Neural cell (in vitro differentiated cells): ENCODE measurements around the gene CTNNA2. TPM values are rescaled to one million over a fixed set of nuclear protein-coding genes. Genes with fewer than 3 reads are reported as not detected.

Experiments
- H2AFZ ChIP-seq: fragments of 200-600, 300-800 bp; sonication (generic), shearing (Covaris generic); 2 replicates; pipeline ENCODE4 v1.6.0; 2014; ENCODE audit warnings: low read depth, mild to moderate bottlenecking, antibody characterized with exemption, low read length, moderate library complexity
- H3F3A ChIP-seq: fragments of 200-600 bp; shearing (Covaris generic); 2 replicates; pipeline ENCODE4 v1.6.1; 2016; ENCODE audit warnings: mild to moderate bottlenecking, moderate library complexity, mixed read lengths, antibody characterized with exemption, low read length; ENCODE audit not compliant: insufficient read depth, poor library complexity, severe bottlenecking
- H3K27ac ChIP-seq: fragments of 200-600, 300-800 bp; sonication (generic), shearing (Covaris generic); 2 replicates; pipeline ENCODE4 v1.5.1; 2014; ENCODE audit warnings: mild to moderate bottlenecking, low read length, moderate library complexity
- H3K27me3 ChIP-seq: fragments of 300-800, 200-600 bp; sonication (generic), shearing (Covaris generic); 2 replicates; pipeline ENCODE4 v1.6.0; 2014; ENCODE audit warnings: mild to moderate bottlenecking, low read depth, low read length, moderate library complexity; ENCODE audit not compliant: insufficient read depth
- H3K36me3 ChIP-seq: fragments of 300-800, 200-600 bp; sonication (generic), shearing (Covaris generic); 2 replicates; pipeline ENCODE4 v1.5.1; 2014; ENCODE audit warnings: mild to moderate bottlenecking, antibody characterized with exemption, low read length, moderate library complexity; ENCODE audit not compliant: insufficient read depth
- H3K4me2 ChIP-seq: fragments of 300-800, 200-600 bp; sonication (generic), shearing (Covaris generic); 2 replicates; pipeline ENCODE4 v1.6.0; 2014; ENCODE audit warnings: mild to moderate bottlenecking, low read length
- H3K4me3 ChIP-seq: fragments of 300-800, 200-600 bp; sonication (generic), shearing (Covaris generic); 2 replicates; pipeline ENCODE4 v1.5.1; 2014; ENCODE audit warnings: mild to moderate bottlenecking, low read length, moderate library complexity
- H3K79me2 ChIP-seq: fragments of 200-600 bp; shearing (Covaris generic); replicated peaks from 2 replicates; pipeline ENCODE4 v1.6.0; 2014; ENCODE audit warnings: mild to moderate bottlenecking, low read length, moderate library complexity; ENCODE audit not compliant: insufficient read depth
- H3K9ac ChIP-seq: fragments of 300-800, 200-600 bp; sonication (generic), shearing (Covaris generic); 2 replicates; pipeline ENCODE4 v1.6.1; 2016; ENCODE audit warnings: mild to moderate bottlenecking, low read length, mixed read lengths
- H3K9me2 ChIP-seq: fragments of 200-600 bp; shearing (Covaris generic); 2 replicates; pipeline ENCODE4 v1.6.1; 2016; ENCODE audit warnings: mild to moderate bottlenecking, low read length, mixed read lengths; ENCODE audit not compliant: insufficient read depth
- H3K9me3 ChIP-seq: fragments of 200-600, 300-800 bp; sonication (generic), shearing (Covaris generic); 2 replicates; pipeline ENCODE4 v1.6.1; 2016; ENCODE audit warnings: mild to moderate bottlenecking, mixed run types, low read length, moderate library complexity, mixed read lengths
- H4K20me1 ChIP-seq: fragments of 200-600 bp; shearing (Covaris generic); 2 replicates; pipeline ENCODE4 v1.6.1; 2016; ENCODE audit warnings: mild to moderate bottlenecking, mixed run types; ENCODE audit not compliant: insufficient read depth
- CTCF ChIP-seq: fragments of 450-650 bp; IDR thresholded peaks from 2 replicates; pipeline ENCODE4 v1.5.1; 2014; ENCODE audit warnings: antibody characterized with exemption, mild to moderate bottlenecking, moderate library complexity; ENCODE audit not compliant: poor library complexity, severe bottlenecking
- EP300 ChIP-seq: fragments of 450-650 bp; conservative IDR thresholded peaks from 2 replicates; pipeline ENCODE4 v1.6.1; 2014; ENCODE audit warnings: antibody characterized with exemption, mild to moderate bottlenecking, moderate library complexity; ENCODE audit not compliant: poor library complexity, severe bottlenecking
- EZH2 ChIP-seq: fragments of 200-600, 300-800 bp; shearing (Covaris generic), sonication (generic); IDR thresholded peaks from 2 replicates; pipeline ENCODE4 v1.6.1; 2014; ENCODE audit warnings: antibody characterized with exemption, low read length, borderline replicate concordance, mild to moderate bottlenecking; ENCODE audit not compliant: insufficient read depth, poor library complexity, severe bottlenecking
- MXI1 ChIP-seq: fragments of 450-650 bp; conservative IDR thresholded peaks from 2 replicates; pipeline ENCODE4 v1.6.1; 2014; ENCODE audit warnings: antibody characterized with exemption, mild to moderate bottlenecking; ENCODE audit not compliant: poor library complexity, severe bottlenecking
- POLR2AphosphoS5 ChIP-seq: IDR thresholded peaks from 2 replicates; pipeline ENCODE4 v1.6.1; 2012
- RAD21 ChIP-seq: fragments of 450-650 bp; conservative IDR thresholded peaks from 2 replicates; pipeline ENCODE4 v1.6.1; 2014; ENCODE audit warnings: antibody characterized with exemption, mild to moderate bottlenecking, moderate library complexity
- REST ChIP-seq: IDR thresholded peaks from 2 replicates; pipeline ENCODE4 v1.6.1; 2012; ENCODE audit warnings: borderline replicate concordance
- SMC3 ChIP-seq: fragments of 450-650 bp; conservative IDR thresholded peaks from 2 replicates; pipeline ENCODE4 v1.6.1; 2014; ENCODE audit warnings: antibody characterized with exemption, mild to moderate bottlenecking, moderate library complexity; ENCODE audit not compliant: poor library complexity
- TAF1 ChIP-seq: IDR thresholded peaks from 2 replicates; pipeline ENCODE4 v1.6.1; 2012; ENCODE audit warnings: low read depth
- polyA plus RNA-seq: library from polyadenylated mRNA; depleted of rRNA; stranded (reverse); fragments of >200 nt; gene quantifications from 2 replicates; pipeline ENCODE4 v1.2.3, GENCODE V29; 2014

The CTNNA2 gene
- polyA plus RNA-seq, 1 donor from 2014 or later, result 194 TPM

DNA sequence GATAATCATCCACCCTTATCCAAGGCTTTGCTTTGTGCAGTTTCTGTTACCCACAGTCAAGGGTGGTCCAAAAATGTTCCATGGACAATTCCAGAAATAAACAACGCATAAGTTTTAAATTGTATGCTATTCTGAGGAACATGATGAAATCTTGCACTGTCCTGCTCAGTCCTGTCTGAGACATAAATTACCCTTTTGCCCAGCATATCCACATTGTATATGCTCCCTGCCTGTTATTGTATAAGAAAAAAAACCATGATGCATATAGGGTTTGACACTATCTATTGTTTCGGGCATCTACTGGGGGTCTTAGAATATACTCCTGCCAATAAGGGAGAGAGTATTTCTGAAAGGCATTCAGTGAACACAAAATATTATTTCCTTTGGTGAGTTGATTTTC lies 767.7 kb downstream of the CTNNA2 start:
- no peaks in the 10 kb centered on the region for H3K27me3 ChIP-seq
- TF ChIP-seq MXI1 (no peak), CTCF (no peak), POLR2AphosphoS5 (no peak), SMC3 (no peak), TAF1 (no peak), EP300 (no peak), RAD21 (no peak), REST (no peak), EZH2 (no peak)
- no peaks in the 10 kb centered on the region for H3K36me3 ChIP-seq
- no peak overlapping the region for H3K27ac ChIP-seq
- no peaks in the 10 kb centered on the region for H3K79me2 ChIP-seq
- H3K4me3 ChIP-seq, result no peak overlapping the region
- H3K9ac ChIP-seq, result no peak overlapping the region
- H3K9me2 ChIP-seq, result no peaks in the 10 kb centered on the region
- no peak overlapping the region for H2AFZ ChIP-seq
- H3K4me2 ChIP-seq, result no peak overlapping the region
- H4K20me1 ChIP-seq, result no peaks in the 10 kb centered on the region
- H3K9me3 ChIP-seq, result no peaks in the 10 kb centered on the region
- H3F3A ChIP-seq, result no peaks in the 10 kb centered on the region

DNA sequence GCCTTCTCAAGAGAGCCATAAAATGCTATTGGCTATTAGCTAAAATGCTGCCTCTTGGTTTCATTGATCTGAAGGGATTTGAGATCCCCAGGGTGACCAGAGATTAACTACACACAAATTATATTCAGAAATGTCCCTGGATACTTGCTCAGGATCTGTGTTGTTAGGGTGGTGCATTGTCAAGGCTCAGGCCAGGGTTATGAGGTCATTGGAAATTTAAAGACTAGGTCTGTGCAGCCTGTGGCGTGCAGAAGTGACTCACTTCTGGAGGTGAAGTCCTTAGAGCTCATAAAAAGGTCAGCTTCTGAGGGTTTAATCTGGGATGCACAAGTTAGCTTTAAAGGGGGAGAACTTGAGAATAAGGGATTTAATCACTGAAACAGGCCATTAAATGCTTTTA lies 768.2 kb downstream of the CTNNA2 start:
- no peaks in the 10 kb centered on the region for H3K36me3 ChIP-seq
- no peaks in the 10 kb centered on the region for H3K9me2 ChIP-seq
- no peak overlapping the region for H3K9ac ChIP-seq
- no peak overlapping the region for H3K4me2 ChIP-seq
- H3K79me2 ChIP-seq, result no peaks in the 10 kb centered on the region
- H3F3A ChIP-seq, result no peaks in the 10 kb centered on the region
- no peaks in the 10 kb centered on the region for H3K9me3 ChIP-seq
- no peaks in the 10 kb centered on the region for H3K27me3 ChIP-seq
- TF ChIP-seq RAD21 (no peak), TAF1 (no peak), EP300 (no peak), REST (no peak)
- H4K20me1 ChIP-seq, result no peaks in the 10 kb centered on the region
- no peak overlapping the region for H2AFZ ChIP-seq
- H3K27ac ChIP-seq, result no peak overlapping the region
- H3K4me3 ChIP-seq, result no peak overlapping the region
